ENCODE measurements around the gene ZNF672. TPM values are rescaled to one million over a fixed set of nuclear protein-coding genes. Genes with fewer than 3 reads are reported as not detected.

The ZNF672 gene
- total RNA-seq, 6 donors from 2014 or later = 32.5 to 47.7 (median 45.8) TPM

DNA sequence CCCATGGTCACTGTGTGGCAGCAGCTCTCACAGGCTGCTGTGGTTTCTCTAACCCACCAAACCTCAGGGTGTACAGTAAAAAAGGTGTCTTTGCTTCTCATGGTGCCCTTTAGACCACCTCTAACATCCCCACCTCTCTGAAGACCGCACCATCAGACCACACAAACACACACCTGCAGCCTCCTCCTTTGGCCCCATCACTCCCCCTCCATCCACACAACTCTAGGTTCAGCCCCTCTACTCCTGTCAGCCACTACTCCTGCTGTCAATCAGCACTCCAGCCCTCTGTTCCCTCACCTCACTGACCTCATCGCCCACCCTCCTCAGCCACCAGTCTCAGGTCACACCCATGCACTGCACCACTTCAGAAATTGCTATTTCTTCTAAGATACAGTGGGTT, 13.4 kb downstream of the ZNF672 start:
- TF ChIP-seq, protein P1, sequence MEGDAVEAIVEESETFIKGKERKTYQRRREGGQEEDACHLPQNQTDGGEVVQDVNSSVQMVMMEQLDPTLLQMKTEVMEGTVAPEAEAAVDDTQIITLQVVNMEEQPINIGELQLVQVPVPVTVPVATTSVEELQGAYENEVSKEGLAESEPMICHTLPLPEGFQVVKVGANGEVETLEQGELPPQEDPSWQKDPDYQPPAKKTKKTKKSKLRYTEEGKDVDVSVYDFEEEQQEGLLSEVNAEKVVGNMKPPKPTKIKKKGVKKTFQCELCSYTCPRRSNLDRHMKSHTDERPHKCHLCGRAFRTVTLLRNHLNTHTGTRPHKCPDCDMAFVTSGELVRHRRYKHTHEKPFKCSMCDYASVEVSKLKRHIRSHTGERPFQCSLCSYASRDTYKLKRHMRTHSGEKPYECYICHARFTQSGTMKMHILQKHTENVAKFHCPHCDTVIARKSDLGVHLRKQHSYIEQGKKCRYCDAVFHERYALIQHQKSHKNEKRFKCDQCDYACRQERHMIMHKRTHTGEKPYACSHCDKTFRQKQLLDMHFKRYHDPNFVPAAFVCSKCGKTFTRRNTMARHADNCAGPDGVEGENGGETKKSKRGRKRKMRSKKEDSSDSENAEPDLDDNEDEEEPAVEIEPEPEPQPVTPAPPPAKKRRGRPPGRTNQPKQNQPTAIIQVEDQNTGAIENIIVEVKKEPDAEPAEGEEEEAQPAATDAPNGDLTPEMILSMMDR (IDR thresholded peaks at IDR 0.05) = no peak
- TF ChIP-seq EP300 (IDR thresholded peaks at IDR 0.05) (no peak), POLR2A (IDR thresholded peaks at IDR 0.05) (no peak), POLR2AphosphoS5 (IDR thresholded peaks at IDR 0.05) (no peak)
- WGBS, 2 donors = 78 to 95% methylated on average over 2 of the region's 2 CpGs
- peaks cover 20 to 70% (median 53%) of the 10 kb centered on the region in 4 donors for H3K36me3 ChIP-seq
- H3K27me3 ChIP-seq = no peaks in the 10 kb centered on the region
- H3K4me1 ChIP-seq = peaks cover 0 to 9% (median 6%) of the 10 kb centered on the region in 4 donors
- no peak overlapping the region for H3K27ac ChIP-seq
- H3K9me3 ChIP-seq = no peaks in the 10 kb centered on the region
- no peak for ATAC-seq (ENCODE audit: low FRiP score in 2 of 2)
- H3K4me3 ChIP-seq = no peak overlapping the region
- no peak for DNase-seq

GRCh38 chr1:248852481-248853405, 14.7 kb downstream of the ZNF672 start:
- ATAC-seq (ENCODE audit: low FRiP score in 2 of 2) (no peak), DNase-seq (no peak)
- Histone ChIP-seq H3K27ac (peak overlapping the region in 2 of 4 donors; percentile 11 to 19), H3K4me3 (no peak overlapping the region), H3K9me3 (no peaks in the 10 kb centered on the region), H3K27me3 (no peaks in the 10 kb centered on the region), H3K4me1 (peaks cover 7 to 17% (median 12%) of the 10 kb centered on the region in 4 donors), H3K36me3 (peaks cover 8 to 57% (median 40%) of the 10 kb centered on the region in 4 donors)
- WGBS, 2 donors = 82 to 85% methylated on average over 7 of the region's 7 CpGs
- TF ChIP-seq, protein P1 (IDR thresholded peaks at IDR 0.05) = no peak
- TF ChIP-seq POLR2AphosphoS5 (IDR thresholded peaks at IDR 0.05) (no peak), EP300 (IDR thresholded peaks at IDR 0.05) (no peak), POLR2A (IDR thresholded peaks at IDR 0.05) (no peak)

GRCh38 chr1:248853663-248854375, 15.8 kb downstream of the ZNF672 start:
- H3K27ac ChIP-seq = peak overlapping the region in 1 of 4 donors; percentile 19
- H3K4me1 ChIP-seq = peaks cover 16 to 26% (median 18%) of the 10 kb centered on the region in 4 donors
- WGBS, 2 donors = 79 to 84% methylated on average over 8 of the region's 8 CpGs
- H3K4me3 ChIP-seq = no peak overlapping the region
- H3K9me3 ChIP-seq = no peaks in the 10 kb centered on the region
- H3K27me3 ChIP-seq = no peaks in the 10 kb centered on the region
- DNase-seq (no peak), ATAC-seq (ENCODE audit: low FRiP score in 2 of 2) (no peak)
- peaks cover 0 to 46% (median 29%) of the 10 kb centered on the region in 4 donors for H3K36me3 ChIP-seq
- TF ChIP-seq POLR2AphosphoS5 (IDR thresholded peaks at IDR 0.05) (no peak), POLR2A (IDR thresholded peaks at IDR 0.05) (no peak), EP300 (IDR thresholded peaks at IDR 0.05) (no peak)
- TF ChIP-seq, protein P1 (IDR thresholded peaks at IDR 0.05) = no peak

GRCh38 chr1:248855580-248855979, 17.6 kb downstream of the ZNF672 start:
- peaks cover 15 to 24% (median 20%) of the 10 kb centered on the region in 4 donors for H3K4me1 ChIP-seq
- H3K27ac ChIP-seq = no peak overlapping the region
- no peak for TF ChIP-seq POLR2A (IDR thresholded peaks at IDR 0.05)
- no peak for TF ChIP-seq EP300 (IDR thresholded peaks at IDR 0.05)
- TF ChIP-seq, protein P1 (IDR thresholded peaks at IDR 0.05) = no peak
- TF ChIP-seq POLR2AphosphoS5 (IDR thresholded peaks at IDR 0.05) = no peak
- ATAC-seq (ENCODE audit: low FRiP score in 2 of 2) (no peak), DNase-seq (no peak)
- no peaks in the 10 kb centered on the region for H3K27me3 ChIP-seq
- 94 to 95% methylated on average over 6 of the region's 6 CpGs for WGBS, 2 donors
- no peaks in the 10 kb centered on the region for H3K9me3 ChIP-seq
- H3K36me3 ChIP-seq = peaks cover 0 to 28% (median 12%) of the 10 kb centered on the region in 4 donors
- H3K4me3 ChIP-seq = no peak overlapping the region
